Caki2 (cell line): ENCODE data around the gene ZBTB21. TPM values are rescaled to one million over a fixed set of nuclear protein-coding genes. Genes with fewer than 3 reads are reported as not detected.

Source experiments
- DNase-seq: peaks from one replicate; pipeline ENCODE4 v3.0.0-alpha.2; 2015; ENCODE audit warnings: low read depth
- in situ Hi-C: cut with HindIII; loops from 2 replicates; pipeline ENCODE4 v1.10.0; 2016; ENCODE audit warnings: low sequenced_read_pairs, low pct_unique_long_range_greater_than_20kb, mixed read lengths
- total RNA-seq: library from RNA; depleted of rRNA; stranded (reverse); fragments of >200 nt; shearing (Covaris generic); gene quantifications from 2 replicates; pipeline ENCODE4 v1.2.3, GENCODE V29; 2014; ENCODE audit warnings: low replicate concordance

ZBTB21 gene
- total RNA-seq, 1 experiment from 2014 or later: 3.3 TPM

DNA sequence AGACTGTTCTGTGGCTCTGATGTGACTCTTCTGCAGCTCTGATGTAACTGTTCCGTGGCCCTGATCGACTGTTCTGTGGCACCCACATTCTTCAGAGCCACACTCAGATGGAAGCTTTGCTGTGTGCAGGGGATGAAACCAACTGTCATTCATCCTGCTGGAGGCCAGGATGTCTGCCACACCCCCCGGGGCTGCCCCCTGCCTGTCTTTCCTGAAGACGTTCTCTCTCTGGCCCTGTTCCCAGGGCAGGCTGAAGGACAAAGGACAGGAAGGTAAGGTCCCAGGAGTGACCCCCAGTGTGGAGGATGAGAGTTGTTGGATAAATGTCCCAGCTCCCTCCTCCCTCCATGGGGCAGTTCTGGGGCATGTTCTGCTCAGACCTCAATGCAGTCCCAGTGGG, 31.6 kb upstream of the ZBTB21 start:
- DNase-seq: no peak
- in situ Hi-C loops: no loop called here

DNA sequence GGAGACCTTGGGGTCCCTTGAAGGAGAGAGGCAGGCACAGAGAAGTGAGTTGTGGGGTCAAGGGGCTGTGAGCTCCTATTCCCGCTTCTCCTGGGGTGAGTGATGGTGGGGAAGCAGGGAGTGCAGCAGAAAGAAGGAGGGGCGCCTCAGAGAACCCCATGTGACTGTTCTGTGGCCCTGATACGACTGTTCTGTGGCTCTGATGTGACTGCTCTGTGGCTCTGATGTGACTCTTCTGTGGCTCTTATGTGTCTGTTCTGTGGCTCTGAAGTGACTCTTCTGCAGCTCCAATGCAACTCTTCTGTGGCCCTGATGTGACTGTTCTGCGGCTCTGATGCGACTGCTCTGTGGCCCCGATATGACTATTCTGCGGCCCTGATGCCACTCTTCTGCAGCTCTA, 31.1 kb upstream of the ZBTB21 start:
- DNase-seq: no peak
- in situ Hi-C loops: no loop called here

DNA sequence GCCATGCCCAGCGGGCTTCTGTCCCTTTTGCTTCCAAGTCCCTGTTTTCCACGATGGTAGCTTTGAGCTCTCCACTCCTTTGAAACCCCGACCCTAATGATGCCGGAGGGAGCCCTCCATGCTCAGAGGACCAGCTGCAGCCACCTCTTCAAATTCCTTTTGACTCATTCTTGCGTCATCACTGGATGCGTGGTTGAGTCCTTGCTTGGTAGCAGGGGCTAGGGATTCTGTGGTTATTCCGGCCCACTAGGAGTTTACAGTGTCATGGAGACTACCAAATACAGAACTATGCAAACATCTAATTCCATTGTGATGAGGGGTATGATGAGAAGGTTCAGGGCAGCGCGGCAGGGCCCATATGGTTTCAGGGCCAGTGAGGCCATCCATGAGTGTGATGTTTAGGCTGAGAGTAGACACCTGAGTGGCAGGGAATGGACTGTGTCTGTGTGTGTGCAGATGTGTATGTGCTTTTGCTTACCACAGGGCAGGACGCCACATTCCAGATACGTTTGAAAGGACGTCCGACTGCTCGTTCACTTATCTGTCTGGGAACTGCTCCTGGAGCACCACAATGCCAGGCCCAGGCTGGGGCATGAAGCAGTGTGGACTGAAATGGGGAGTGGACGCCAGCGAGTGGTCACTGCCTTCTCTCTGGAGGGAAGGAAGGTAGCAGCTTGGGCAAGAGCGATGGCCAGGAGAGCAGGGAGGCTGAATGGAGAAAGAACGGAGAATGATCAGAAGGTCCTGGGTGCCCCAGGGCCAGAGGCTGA, 30.4 kb upstream of the ZBTB21 start:
- in situ Hi-C loops: no loop called here
- DNase-seq: peak; percentile 84

DNA sequence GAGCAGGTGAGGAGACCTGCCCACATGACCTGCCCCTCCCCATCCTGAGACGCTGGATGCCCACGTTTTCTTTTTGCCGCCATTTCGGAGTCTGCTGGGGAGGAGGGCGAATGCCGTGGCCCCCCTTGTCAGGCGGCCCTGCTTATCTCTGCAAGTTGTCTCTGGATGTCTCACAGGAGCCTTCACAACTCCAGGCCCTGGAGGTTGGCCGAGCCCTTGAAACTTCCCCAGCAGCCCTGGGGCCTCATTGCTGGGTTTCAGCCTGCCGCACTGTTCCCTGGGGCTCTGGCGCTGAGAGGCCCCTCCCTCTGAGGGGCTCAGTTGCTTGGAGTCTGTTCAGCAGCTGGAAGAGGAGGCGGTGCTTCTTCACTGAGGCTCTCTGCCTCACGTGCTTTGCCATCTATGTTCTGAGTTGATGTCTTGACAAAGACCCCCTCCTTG, 29.8 kb upstream of the ZBTB21 start:
- in situ Hi-C loops: no loop called here
- DNase-seq: no peak

DNA sequence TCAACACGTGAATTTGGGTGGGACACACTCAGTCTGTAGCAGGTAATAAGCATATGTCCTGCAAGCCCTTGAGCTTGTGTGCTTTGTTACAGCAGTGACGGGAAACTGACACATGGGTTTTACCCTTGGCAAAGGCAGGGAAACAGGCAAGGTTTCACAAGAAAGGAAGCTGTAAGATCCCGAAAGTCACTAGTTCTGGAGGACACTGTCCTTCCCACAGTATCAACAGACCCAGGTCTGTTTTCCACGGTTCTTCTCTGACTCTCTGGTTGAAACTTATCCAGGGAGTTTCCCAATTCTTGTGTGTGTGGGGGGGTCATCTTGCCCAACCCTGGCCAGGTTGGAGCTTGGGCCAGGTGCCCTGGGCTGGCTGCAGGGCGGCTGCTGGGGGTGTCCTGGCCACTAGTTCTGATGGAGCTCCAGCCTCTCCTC, 29.3 kb upstream of the ZBTB21 start:
- no peak for DNase-seq

DNA sequence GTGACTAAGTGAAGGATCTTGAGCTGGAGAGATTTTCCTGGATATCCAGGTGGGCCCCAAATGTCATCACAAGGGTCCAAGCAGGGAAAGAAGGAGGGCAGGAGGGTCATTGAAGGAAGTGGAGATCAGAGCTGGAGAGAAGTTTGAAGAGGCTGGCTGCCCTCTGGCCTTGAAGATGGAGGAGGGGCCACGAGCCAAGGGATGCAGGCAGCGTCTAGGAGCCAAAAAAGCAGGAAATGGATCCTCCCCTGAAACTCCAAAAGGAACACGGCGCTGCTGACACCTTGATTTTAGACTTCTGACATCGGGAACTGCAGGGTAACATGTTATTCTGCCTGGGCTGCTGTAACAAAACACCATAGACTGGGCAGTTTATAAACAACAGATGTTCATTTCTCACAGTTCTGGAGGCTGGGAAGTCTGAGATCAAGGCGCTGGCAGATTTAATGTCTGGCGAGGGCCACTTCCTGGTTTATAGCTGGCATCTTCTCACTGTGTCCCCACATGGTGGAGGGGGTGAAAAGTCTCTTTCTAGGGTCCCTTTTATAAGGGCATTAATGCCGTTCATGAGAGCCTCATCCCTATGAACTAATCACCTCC, 28.8 kb upstream of the ZBTB21 start:
- no peak for DNase-seq
- in situ Hi-C loops: no loop called here

More for the DNA sequence above, 29.3 kb upstream of the ZBTB21 start:
- in situ Hi-C loops: no loop called here

DNA sequence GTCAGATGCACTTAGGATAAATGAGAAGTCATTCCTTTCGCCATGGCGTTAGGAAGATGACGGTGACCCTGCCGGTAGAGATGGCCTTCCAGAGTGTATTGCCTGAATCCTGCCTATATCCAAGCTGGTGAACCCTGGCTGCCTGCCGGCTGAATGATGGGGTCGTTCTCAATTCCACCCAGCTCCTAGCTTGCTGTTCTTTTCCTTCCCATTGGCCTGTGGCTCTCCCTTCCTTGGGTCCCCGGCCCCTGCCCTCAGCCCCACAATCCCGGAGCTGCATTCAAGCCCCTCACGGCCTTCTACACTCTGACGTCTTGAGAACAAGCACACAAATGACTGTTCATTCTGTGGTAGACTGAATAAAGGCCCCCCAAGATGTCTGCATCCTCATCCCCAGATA, 28.2 kb upstream of the ZBTB21 start:
- in situ Hi-C loops: no loop called here
- no peak for DNase-seq

DNA sequence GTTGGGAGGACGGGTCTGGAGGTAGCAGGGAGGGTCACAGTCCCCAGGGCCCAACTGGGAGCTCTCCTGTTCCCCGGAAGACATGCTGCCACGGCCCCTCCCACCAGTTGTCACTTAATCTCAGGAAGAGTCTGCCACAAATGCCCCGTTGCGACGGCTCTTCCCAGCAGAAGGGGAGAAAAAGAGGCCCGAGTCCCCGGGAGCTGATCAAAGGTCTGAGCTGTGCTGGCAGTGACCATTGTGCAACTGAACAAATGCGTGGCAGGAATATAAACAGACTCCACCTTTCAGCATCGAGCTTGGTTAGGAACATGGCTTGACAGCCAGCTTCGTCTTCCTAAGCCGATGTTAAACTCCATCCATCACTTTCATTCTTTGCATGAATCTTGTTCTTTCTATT, 27.8 kb upstream of the ZBTB21 start:
- in situ Hi-C loops: no loop called here

DNA sequence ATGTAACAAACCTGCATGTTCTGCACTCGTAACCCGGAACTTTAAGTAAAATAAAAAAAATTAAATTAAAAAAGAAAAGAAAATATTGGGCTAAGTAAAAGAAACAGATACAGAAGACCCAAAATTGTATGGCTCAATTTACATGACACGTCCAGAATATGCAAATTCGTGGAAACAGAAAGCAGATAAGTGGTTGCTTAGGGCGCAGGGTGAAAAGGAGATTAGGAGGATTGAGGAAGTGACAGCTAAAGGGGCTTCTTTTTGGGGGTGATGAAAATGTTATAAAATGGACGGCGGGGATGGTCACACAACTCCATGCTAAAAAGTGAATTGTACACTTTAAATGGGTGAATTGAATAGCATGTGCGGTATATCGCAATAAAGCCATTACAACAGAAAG, 27.4 kb upstream of the ZBTB21 start:
- no peak for DNase-seq
- in situ Hi-C loops: no loop called here

More for the DNA sequence above, 27.8 kb upstream of the ZBTB21 start:
- no peak for DNase-seq

DNA sequence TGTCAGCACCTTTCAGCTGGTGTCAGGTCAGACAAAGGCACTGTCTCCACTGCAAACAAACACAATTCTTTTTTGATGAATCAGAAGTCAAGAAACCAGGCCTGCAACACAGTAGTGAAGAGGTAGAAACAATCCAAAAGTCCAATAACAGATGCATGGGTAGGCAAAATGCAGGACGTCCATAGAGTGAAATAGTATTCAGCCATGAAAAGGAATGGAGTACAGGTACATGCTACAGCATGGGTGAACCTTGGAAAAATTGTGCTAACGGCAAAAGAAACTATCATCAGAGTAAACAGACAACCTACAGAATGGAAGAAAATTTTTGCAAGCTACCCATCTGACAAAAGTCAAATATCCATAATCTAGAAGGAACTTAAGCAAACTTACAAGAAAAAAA, 26.2 kb upstream of the ZBTB21 start:
- in situ Hi-C loops: no loop called here
- no peak for DNase-seq

DNA sequence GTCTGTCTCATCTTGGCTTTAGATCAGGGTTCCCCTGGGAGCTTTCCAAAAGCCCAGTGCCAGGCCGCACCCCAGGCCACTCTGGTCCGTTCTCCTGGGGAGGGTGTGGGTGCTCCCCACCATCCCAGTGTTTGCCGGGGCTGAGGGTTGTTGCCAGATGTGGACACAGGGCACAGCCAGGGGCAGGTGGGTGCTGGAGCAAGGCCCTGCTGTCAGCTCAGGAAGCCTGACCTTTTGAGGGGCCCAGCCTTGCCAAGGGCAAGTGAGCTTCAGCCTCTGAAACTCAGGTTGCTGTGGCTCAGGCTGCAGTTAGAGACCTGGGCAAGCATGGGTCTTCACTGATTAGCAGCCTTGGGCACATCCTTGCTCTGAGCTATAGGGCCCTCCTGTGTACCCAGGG, 22.8 kb upstream of the ZBTB21 start:
- no peak for DNase-seq
- in situ Hi-C loops: no loop called here

DNA sequence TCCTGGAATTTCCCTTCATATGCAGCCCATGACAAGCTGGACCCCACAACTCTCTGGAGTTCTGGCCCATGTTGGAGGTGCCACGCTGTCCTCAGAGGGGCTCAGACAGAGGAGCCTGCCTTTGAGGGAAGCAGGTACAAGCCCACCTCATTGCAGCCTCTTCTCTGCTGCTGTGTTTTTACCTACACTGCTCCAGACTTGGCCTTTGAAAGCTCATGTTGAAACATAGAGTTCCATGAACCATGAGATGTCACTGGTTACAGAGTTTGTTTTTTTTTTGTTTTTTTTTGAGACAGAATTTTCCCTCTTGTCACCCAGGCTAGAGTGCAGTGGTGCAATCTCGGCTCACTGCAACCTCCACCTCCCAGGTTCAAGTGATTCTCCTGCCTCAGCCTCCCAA, 22.1 kb upstream of the ZBTB21 start:
- in situ Hi-C loops: no loop called here
- no peak for DNase-seq

DNA sequence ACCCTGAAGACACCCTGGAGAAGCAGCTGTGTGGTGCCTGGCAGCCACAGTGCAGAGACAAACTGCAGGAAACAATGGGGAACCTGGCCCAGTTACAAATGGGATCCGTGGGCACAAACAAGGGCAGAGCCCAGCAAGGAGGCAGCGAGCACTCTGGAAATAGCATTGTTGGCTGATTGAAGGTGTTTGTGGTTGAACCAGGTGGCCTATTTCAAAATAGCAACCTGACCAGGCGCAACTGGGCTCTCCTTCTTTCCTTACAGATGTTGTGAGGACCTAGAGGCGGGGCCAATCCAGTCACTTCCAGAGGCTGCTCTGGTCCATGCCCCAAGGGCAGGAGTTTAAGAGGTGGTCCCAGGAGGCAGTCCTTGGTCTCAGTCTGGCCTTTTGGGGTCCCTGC, 21.7 kb upstream of the ZBTB21 start:
- in situ Hi-C loops: no loop called here

DNA sequence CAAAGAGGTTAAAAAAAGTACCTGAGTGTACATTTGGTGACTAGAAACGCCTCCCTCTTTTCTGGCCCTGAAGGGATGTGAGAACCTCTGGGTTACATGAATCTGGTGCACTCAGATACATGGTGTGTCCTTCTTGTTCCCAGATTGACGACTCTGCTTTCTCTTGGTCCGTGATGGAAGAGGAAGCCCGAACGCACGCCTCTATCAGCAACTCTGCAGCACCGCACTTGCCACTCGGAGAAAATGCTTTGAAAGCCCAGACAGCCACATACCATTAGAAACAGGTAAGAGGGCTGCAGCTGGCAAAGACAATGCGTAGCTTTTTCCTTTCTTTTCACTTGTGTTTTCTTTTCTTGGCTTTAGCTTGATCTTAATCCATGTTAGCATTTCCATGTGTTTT, 21.1 kb upstream of the ZBTB21 start:
- no peak for DNase-seq
- in situ Hi-C loops: no loop called here

More for the DNA sequence above, 21.7 kb upstream of the ZBTB21 start:
- no peak for DNase-seq

DNA sequence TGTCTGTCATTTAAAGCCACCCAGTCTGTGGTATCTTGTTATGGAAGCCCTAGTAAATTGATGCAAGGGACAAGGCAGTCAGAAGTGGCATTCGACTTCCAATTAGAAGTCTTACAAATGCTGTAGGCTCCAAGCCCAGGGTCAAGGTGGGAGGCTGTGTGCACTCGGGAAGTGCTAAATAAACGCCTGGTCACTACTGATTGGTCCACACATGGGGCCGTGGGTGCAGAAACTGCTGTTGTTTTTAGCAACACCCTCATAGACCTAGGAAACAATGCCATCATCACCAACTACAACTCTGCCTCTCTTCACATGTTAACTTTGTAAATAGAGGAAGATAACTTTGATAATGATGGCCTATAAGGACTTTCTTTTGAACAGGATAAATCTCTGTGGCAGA, 20.2 kb upstream of the ZBTB21 start:
- in situ Hi-C loops: no loop called here
- DNase-seq: no peak

DNA sequence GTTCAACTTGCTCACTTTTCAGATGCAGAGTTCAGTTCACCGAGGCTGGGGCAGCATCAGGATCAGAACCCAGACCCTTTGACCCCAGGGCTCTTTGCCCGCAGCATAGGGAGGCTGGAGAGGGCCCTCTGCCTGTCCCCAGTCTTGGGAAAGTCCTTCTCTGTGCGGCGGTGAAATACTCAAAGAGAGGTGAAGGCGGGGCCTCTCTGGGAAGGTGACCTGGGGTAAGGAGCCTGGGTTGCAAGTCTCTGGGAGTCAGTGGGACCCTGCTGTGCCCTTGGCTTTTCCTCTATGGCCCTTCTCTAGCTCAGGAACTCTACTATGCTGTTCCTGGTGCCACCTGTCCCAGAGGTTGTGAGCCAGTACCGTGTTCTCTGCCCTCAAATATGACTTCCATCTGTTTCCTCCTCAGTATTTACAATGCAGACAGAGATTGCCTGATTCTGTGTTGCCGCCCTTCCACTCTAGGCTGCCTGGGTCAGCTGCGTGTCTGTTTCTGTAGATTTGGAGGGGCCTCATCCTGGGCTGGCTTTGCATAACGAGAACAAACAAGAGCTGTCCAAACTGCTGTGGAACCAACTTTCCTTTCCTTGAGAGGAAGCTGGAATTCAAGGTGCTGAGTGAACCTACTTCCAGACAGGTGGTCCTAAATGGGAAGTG, 18.7 kb upstream of the ZBTB21 start:
- in situ Hi-C loops: no loop called here
- no peak for DNase-seq

DNA sequence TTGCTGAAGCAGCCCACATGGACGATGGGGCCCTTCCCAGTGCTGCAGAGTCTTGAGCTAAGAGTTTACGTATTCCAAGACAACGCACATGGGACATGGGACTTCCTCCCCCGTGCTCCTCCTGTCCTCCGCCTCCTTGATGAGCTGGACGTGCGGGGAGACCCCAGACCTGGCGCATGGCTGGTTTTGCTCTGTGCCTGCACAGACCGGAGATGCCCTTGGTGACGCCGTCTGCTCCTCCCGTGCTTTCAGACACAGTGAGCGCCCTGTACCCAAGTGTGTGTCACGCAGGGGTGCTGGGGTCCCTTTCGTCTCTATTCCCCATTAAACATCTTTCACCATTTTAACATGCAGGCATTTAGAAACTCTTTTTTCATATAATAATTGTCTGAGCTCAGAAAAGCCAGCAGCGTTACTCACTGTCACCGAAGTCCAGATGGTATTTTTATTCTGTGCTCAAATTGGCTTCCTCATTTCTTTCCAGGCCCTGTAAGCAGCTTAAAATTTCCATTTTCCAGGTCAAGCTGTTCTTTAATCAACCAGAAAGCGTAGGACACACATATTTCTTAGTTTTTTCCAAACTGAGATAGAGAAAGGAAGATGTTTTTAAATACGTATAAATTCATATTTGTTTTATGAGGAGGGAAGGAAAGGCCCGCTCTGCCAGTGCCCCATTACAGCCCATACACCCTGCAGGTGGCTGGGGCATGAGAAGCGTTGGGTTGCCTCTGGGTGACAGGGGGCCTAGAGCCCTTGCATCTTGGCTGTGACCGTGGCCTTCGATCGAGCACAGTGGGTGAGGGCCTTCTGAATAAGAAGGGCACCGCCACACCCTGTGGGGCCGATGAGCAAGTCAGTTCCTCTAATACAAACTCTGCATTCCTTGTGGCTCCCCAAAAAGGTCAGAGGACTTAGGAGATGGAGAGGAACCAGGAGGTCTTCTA, 17.9 kb upstream of the ZBTB21 start:
- no peak for DNase-seq
- in situ Hi-C loops: no loop called here

DNA sequence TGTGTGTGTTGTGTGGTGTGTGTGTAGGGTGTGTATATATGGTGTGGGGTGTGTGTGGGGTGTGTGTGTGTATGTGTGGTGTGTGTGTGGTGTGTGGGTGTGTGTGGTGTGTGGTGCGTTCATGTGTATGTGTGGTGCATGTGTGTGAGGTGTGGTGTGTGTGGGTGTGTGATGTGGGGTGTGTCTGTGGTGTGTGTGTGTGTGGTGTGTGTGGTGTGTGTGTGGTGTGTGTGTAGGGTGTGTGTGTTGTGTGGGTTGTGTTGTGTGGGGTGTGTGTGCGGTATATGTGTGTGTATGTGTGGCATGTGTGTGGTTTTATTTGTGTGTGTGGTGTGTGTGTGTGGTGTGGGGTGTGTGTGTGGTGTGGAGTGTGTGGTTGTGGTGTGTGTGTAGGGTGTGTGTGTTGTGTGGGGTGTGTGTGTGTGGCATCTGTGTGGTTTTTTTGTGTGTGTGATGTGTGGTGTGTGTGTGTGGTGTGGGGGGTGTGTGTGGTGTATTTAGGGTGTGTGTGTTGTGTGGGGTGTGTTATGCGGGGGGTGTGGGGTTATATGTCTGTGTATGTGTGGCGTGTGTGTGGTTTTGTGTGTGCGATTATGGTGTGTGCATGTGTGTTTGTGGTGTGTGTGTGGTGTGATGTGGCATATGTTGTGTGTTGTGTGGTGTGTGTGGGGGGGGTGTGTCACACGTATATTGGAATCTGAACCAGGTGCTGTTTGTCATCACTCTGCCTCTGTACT, 17.1 kb upstream of the ZBTB21 start:
- in situ Hi-C loops: no loop called here
- no peak for DNase-seq
